ENCODE measurements around the gene MTHFSD.
"Not testable (repeated sequence)": the region's sequence is repeated elsewhere in the genome, so short reads cannot be mapped to it uniquely, and the experiment has no call there.

MTHFSD gene

GRCh38 chr16:86554917-86555703 is at the start of gene MTHFSD:
MTHFSD (minus strand) TSS chr16:86555235; CDS start chr16:86555184, 51 bp downstream.
- DNase-seq, result peak; percentile 82

- no peak for DNase-seq
Observed at GRCh38 chr16:86604436-86605193, 49.6 kb upstream of the MTHFSD start.

- no peak for DNase-seq
Observed at GRCh38 chr16:86602521-86602920, 47.5 kb upstream of the MTHFSD start.

GRCh38 chr16:86601356-86601755 is 46.3 kb upstream of the MTHFSD start:
- DNase-seq, result no peak

GRCh38 chr16:86598607-86599565 is 43.9 kb upstream of the MTHFSD start:
- DNase-seq, result no peak

- DNase-seq, result no peak
Observed at GRCh38 chr16:86597880-86598606, 43.0 kb upstream of the MTHFSD start.

- no peak for DNase-seq
Observed at GRCh38 chr16:86597126-86597879, 42.3 kb upstream of the MTHFSD start.

- no peak for DNase-seq
Observed at GRCh38 chr16:86595983-86596605, 41.1 kb upstream of the MTHFSD start.

GRCh38 chr16:86594721-86595120 is 39.7 kb upstream of the MTHFSD start:
- no peak for DNase-seq

GRCh38 chr16:86593913-86594620 is 39.0 kb upstream of the MTHFSD start:
- no peak for DNase-seq

GRCh38 chr16:86591270-86591669 is 36.2 kb upstream of the MTHFSD start:
- DNase-seq, result no peak

- peak; percentile 54 for DNase-seq
Observed at GRCh38 chr16:86590501-86591144, 35.6 kb upstream of the MTHFSD start.

GRCh38 chr16:86587955-86588354 is 32.9 kb upstream of the MTHFSD start:
- DNase-seq, result not testable (repeated sequence)

- no peak for DNase-seq
Observed at GRCh38 chr16:86587487-86587886, 32.5 kb upstream of the MTHFSD start.

GRCh38 chr16:86585821-86586611 is 31.0 kb upstream of the MTHFSD start:
- DNase-seq, result peak; percentile 9

GRCh38 chr16:86584726-86585721 is 30.0 kb upstream of the MTHFSD start:
- DNase-seq, result no peak

GRCh38 chr16:86584071-86584685 is 29.1 kb upstream of the MTHFSD start:
- DNase-seq, result no peak

Data from NCI-H226 (cell line).